HL-60 (cell line): ENCODE data around the gene RPS8.
"Not testable (repeated sequence)": the region's sequence is repeated elsewhere in the genome, so short reads cannot be mapped to it uniquely, and the experiment has no call there.

Source experiments
- DNase-seq, 2 experiments: peaks; one replicate each; pipeline ENCODE4 v3.0.0-alpha.2; 2010 to 2020; ENCODE audit warnings: low read depth in 1 of 2, low spot score in 1 of 2
- H3K27ac ChIP-seq: fragments of 250-450 bp; sonication (Bioruptor Pico); replicated peaks from 2 replicates; pipeline ENCODE4 v1.5.1; 2020; ENCODE audit warnings: mild to moderate bottlenecking, moderate library complexity
- H3K27me3 ChIP-seq: fragments of 250-450 bp; sonication (Bioruptor Pico); 2 replicates; pipeline ENCODE4 v1.5.1; 2021; ENCODE audit warnings: mild to moderate bottlenecking, moderate library complexity; ENCODE audit not compliant: insufficient read depth, poor library complexity, severe bottlenecking
- H3K4me3 ChIP-seq: replicated peaks from 2 replicates; pipeline ENCODE4 v1.5.1; 2011; ENCODE audit warnings: mild to moderate bottlenecking, control low read depth, low read length; ENCODE audit not compliant: insufficient read depth
- CTCF ChIP-seq: IDR thresholded peaks from one replicate; pipeline ENCODE4 v1.5.1; 2011; ENCODE audit warnings: low read length, control low read depth, inconsistent platforms; ENCODE audit not compliant: insufficient read depth
- GABPA ChIP-seq: IDR thresholded peaks from 2 replicates; pipeline ENCODE4 v1.6.1; 2012; ENCODE audit warnings: low read depth
- POLR2AphosphoS5 ChIP-seq: IDR thresholded peaks from 2 replicates; pipeline ENCODE4 v1.6.1; 2012; ENCODE audit warnings: low read depth
- REST ChIP-seq: IDR thresholded peaks from 2 replicates; pipeline ENCODE4 v1.6.1; 2012; ENCODE audit warnings: low read depth; ENCODE audit not compliant: insufficient replicate concordance
- SPI1 ChIP-seq: IDR thresholded peaks from 2 replicates; pipeline ENCODE4 v1.6.1; 2012; ENCODE audit warnings: low read depth, mild to moderate bottlenecking, borderline replicate concordance

RPS8 gene

GRCh38 chr1:44757420-44757819 is 17.9 kb upstream of the RPS8 start:
- Histone ChIP-seq H3K4me3 (no peak overlapping the region), H3K27me3 (no peaks in the 10 kb centered on the region), H3K27ac (no peak overlapping the region)
- DNase-seq, result no peak
- TF ChIP-seq POLR2AphosphoS5, result no peak
- no peak for TF ChIP-seq CTCF
- no peak for TF ChIP-seq REST
- TF ChIP-seq GABPA, result no peak
- TF ChIP-seq SPI1, result no peak

GRCh38 chr1:44759077-44759476 is 16.3 kb upstream of the RPS8 start:
- H3K27me3 ChIP-seq, result no peaks in the 10 kb centered on the region
- H3K4me3 ChIP-seq, result no peak overlapping the region
- no peak for TF ChIP-seq CTCF
- no peak for TF ChIP-seq SPI1
- TF ChIP-seq REST, result no peak
- TF ChIP-seq GABPA, result no peak
- TF ChIP-seq POLR2AphosphoS5, result no peak; the same call in 1 of the 2 replicates
- no peak overlapping the region for H3K27ac ChIP-seq
- no peak for DNase-seq

GRCh38 chr1:44760876-44761275 is 14.5 kb upstream of the RPS8 start:
- no peak overlapping the region for H3K4me3 ChIP-seq
- TF ChIP-seq REST (no peak), GABPA (no peak), POLR2AphosphoS5 (no peak), SPI1 (no peak), CTCF (no peak)
- no peaks in the 10 kb centered on the region for H3K27me3 ChIP-seq
- no peak overlapping the region for H3K27ac ChIP-seq
- DNase-seq, result no peak

GRCh38 chr1:44766421-44766820 is 8.9 kb upstream of the RPS8 start:
- not testable (repeated sequence) for H3K27ac ChIP-seq, H3K4me3 ChIP-seq, H3K27me3 ChIP-seq, DNase-seq
